Stimulated activated naive CD8-positive, alpha-beta T cell treated with anti-CD3 and anti-CD28 coated beads, Interleukin-15, Interleukin-2, amounts not matched to agents 100 U/mL and 50 U/mL, for 24 hours (primary cell): ENCODE measurements around the gene GOLGA6L6.
"Not testable (repeated sequence)": the region's sequence is repeated elsewhere in the genome, so short reads cannot be mapped to it uniquely, and the experiment has no call there.

Source experiments
- ATAC-seq: fragments of 150-1000 bp; cut with Tn5 transposase; one replicate; pipeline ENCODE4 v1.10.0; 2021
- DNase-seq: peaks from one replicate; pipeline ENCODE4 v3.0.0; 2021

The GOLGA6L6 gene, protein sequence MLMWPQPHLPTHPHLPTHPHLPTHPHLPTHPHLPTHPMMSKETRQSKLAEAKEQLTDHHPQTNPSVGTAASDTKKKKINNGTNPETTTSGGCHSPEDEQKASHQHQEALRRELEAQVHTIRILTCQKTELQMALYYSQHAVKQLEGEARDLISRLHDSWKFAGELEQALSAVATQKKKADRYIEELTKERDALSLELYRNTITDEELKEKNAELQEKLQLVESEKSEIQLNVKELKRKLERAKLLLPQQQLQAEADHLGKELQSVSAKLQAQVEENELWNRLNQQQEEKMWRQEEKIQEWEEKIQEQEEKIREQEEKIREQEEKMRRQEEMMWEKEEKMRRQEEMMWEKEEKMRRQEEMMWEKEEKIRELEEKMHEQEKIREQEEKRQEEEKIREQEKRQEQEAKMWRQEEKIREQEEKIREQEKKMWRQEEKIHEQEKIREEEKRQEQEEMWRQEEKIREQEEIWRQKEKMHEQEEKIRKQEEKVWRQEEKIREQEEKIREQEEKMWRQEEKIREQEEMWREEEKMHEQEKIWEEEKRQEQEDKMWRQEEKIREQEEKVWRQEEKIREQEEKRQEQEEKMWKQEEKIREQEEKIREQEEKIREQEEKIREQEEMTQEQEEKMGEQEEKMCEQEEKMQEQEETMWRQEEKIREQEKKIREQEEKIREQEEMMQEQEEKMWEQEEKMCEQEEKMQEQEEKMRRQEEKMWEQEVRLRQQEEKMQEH

DNA sequence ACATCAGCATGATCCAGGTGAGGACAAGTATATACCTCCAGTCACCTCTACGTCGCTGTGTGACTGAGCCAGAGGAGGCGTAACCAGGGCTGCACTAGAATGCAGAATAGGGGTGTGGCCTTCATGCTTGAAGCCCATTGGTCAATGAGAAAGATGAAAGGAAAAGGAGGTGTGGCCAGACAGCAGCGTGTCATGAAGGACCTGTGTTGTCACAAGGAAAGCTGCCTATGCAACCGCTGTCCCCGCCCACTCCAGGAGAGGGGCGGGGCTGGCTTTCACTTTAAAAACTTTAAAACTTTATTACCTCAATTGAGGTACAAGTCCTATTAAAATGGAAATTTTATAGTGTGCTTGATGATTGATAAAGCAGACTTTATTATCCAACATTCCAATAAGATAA is at the start of gene GOLGA6L6:
TSS of gene GOLGA6L6 (minus strand) at position 101 of the 400 bp plus-strand sequence. CDS start at position 10, 91 bp downstream.
- DNase-seq, ATAC-seq: not testable (repeated sequence)

DNA sequence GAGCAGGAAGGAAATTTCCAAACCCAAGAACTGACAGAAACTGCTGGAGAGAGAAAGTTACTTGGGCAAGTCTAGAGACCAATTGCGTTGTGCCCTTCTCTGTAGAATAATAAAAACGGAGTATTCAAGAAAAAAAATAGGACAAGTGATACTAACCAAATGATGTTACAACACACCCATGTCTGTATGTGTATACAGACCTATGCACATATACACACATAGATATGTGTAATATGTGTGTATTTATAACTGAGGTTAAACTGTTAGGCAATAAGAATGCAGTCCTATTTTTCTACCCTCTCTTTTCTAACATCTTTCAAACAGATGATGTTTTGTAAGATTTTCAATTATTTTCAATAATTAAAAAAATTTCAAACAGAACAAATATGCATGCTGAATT is 48.5 kb upstream of the GOLGA6L6 start:
- ATAC-seq, DNase-seq: not testable (repeated sequence)

DNA sequence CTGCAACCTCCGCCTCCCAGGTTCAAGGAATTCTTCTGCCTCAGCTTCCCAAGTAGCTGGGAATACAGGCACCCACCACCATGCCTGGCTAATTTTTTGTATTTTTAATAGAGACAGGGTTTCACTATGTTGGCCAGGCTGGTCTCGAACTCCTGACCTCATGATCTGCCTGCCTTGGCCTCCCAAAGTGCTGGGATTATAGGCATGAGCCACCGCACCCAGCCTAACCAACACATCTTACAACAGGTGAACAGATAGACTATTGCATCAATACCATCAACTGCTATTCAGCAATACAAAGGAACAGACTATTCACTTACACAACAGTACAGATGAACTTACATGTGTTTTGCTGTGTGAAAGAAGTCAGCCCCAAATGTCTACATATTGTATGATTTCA is 45.2 kb upstream of the GOLGA6L6 start:
- not testable (repeated sequence) for ATAC-seq, DNase-seq

DNA sequence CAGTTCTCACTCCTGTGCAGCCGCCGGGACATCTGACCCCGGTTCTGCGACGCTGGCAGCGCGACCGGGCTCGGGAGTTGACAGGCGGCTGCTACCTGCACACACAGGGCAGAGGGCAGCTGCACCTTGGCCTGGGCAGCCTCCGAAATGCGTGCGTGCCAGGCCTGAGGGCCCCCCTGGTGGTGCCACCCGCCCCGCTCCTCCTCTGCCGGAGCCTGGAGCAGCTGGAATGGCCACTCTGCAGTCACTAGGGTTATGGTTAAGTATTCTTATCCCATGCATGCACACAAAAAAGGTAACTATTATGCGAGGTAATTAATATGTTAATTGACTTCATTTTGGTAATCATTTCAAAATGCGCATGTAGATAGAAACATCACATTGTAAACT is 41.1 kb upstream of the GOLGA6L6 start:
- ATAC-seq: not testable (repeated sequence)

DNA sequence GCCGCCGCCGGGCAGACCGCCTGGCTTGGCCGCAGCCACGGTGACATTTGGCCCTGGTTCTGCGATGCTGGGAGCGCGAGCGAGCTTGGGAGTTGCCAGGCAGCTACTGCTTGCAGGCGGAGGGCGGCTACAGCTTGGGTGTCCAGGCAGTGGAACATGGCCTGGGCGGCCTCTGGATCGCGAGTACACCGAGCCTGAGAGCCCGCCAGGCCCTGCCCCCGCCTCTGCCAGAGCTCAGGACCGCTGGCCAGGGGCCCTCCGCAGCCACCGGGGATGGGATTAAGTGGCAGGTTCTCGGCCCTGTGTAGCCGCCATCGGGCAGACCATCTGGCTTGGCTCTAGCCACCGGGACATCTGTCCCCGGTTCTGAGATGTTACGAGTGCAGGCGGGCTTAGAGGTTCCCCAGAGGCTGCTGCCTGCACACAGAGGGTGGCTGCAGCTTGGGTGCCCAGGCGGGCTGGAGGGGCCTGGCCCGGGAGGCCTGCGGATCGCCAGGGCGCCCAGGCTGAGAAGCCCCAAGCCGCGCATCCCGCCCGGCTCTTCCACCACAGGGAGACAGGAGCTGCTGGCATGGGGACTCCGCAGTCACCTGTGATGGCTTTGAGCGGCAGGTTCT is 40.6 kb upstream of the GOLGA6L6 start:
- ATAC-seq, DNase-seq: not testable (repeated sequence)

More for the DNA sequence above, 41.1 kb upstream of the GOLGA6L6 start:
- DNase-seq: not testable (repeated sequence)

DNA sequence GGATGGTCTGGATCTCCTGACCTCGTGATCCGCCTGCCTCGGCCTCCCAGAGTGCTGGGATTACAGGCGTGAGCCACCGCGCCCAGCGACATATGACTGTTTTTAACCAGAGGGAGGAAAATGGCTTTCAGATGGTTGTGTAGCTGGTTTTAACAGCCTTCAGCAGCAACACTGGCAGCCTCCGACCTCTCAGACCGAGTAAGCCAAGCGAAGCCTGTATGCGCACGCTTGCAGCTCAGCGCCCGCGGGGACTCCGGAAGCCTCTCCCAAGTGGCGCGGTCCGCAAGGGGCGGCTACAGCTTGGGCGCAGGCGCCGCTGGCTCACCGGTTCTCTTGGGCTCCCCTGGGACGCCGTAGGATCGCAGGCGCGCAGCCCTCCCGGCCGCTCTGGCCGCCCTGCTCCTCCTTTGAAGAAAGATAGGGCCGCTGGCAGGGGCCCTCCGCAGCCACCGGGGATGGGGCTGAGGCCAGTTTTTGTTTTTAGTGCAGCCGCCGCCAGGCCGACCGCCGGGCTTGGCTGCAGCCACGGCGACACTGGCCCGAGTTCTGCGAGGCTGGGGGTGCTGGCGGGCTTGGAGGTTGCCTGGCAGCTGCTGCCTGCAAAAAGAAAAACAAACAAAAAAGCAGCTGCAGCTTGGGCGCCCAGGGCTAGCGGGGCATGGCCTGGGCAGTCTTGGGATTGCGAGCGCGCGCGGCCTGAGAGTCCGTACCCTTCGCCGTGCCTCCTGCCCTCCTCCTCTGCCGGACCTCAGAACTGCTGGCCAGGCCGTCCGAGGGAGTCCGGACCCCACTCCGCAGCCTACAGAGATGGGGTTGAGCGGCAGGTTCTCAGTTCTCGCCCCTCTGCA is 39.9 kb upstream of the GOLGA6L6 start:
- DNase-seq, ATAC-seq: not testable (repeated sequence)

DNA sequence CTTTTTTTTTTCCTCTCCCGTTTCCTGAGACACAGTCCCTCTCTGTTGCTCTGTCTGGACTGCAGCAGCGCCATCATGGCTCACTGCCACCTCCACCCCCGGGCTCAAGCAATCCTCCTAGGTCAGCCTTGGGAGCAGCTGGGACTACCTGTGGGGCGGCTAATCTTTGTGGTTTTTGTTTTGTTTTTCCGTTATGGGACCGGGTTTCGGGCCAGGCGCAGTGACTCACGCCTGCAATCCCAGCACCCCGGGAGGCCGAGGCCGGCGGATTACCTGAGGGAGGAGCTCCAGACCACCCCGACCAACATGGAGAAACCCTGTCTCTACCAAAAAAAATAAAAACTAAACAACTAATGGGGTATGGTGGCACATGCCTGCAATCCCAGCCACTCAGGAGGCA is 38.1 kb upstream of the GOLGA6L6 start:
- not testable (repeated sequence) for DNase-seq, ATAC-seq

DNA sequence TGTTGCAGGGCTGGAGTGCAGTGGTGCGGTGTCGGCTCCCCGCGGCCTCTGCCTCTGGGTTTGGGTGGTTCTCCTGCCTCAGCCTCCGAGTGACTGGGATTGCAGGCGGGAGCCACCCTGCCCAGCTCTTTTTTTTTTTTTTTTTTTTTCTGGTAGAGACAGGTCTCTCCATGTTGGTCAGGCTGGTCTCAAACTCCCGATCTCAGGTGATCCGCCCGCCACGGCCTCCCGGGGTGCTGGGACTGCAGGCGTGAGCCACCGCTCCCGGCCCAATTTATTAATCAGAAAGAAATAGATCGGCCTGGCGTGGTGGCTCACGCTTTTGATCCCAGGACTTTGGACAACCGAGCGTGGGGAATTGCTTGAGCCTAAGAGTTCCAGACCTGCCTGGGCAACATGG is 9.7 kb upstream of the GOLGA6L6 start:
- ATAC-seq, DNase-seq: not testable (repeated sequence)

DNA sequence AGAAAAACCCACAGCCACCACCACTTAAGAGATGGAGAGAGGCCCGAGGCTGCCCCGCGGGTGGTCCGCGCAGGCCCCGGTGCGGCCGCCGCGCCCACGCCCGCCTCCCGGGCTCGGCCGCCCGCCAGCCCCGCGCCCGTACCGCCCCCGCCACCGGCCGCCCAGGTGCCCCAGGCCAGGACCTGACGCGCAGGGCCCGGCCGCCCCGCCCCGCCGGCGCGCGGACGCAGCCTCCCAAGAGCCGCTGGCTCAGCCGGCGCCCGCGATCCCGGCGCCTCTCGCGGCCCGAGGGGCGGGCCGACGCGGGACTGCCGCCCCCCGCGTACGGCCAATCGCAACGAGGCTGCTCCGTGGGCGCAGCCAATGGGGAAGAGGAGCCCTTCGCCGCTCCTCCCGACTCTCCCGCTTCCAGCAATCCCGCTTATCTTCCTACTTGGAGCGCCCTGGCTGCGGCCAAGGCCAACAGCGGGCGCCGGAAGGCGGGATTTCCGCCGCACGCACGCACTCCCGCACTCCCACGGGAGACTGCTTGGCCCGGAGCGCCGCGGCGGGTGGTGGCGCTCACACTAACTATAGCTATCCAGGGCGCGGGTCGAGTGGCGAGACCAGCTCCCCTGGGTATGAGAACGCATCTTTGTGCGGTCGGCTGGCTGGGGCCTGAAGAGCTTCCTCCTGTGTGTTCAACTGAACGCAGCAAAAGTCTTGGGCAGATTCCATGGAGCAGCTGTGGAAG is 35.5 kb downstream of the GOLGA6L6 start:
- not testable (repeated sequence) for ATAC-seq, DNase-seq

DNA sequence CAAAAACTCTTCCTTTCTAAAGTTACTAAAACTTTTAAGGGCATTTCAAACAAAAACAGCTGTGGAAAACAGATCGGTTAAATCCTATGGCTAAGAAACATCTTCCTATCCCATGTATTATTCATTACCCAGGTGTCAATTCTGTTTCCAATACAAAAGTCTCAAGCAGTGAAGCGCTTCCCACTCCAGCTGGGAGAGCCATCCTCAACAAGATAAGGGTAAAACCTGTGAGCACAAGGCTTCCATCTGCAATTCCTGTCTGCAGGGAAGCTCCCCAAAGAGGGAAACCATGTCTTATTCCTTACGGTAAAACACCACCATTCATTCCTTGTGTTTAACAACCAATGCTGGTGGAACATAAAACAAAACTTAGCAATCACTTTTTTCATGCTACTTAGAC is 38.8 kb downstream of the GOLGA6L6 start:
- DNase-seq, ATAC-seq: not testable (repeated sequence)

DNA sequence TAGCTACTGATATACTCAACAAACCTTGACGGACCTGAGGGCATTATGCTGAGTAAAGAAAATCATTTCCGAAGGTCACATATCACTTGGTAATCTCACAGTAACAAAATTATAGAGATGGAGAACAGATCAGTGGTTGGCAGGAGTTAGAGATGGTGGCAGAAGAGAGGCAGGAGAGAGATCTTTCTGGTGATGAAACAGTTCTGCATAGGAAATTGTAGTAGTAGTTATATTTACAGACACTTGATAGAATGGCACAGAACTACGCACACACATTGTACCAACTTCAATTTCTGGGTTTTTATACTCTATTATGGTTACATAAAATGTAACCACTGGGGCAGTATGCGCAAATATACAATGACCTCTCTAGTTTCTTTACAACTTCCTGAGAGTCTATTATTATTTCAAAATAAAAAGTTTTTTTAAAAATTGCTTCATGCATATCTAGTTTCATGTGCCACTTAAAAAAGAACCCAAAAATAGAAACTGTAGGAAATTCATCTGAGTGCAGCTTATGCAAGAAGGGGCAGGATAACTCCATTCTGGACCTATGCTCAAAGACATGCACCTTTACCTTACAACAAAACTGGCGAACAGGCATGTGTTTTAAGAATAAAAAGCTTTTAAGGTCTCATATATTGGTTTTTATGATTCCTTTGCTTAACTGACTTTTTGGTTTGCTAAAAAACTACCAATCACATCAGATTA is 39.9 kb downstream of the GOLGA6L6 start:
- not testable (repeated sequence) for ATAC-seq

DNA sequence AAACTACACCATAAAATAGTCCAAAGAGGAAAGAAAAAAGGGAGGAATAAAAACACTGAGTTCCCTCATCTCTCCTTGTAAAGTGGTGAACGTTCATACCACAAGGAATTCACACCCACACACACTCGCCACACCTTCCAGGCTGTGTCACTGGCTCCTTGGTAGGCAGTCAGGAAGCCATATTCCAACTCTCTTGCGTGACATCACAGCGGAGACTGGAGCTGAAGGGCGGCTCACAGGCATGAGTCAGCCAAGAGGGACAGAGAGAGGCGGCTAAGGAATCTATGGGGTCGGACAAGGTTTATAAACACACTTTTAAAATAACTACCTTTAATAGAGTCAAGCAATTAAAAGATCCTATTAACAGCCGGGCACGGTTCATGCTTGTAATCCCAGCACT is 43.8 kb downstream of the GOLGA6L6 start:
- not testable (repeated sequence) for DNase-seq, ATAC-seq

More for the DNA sequence above, 39.9 kb downstream of the GOLGA6L6 start:
- DNase-seq: not testable (repeated sequence)

DNA sequence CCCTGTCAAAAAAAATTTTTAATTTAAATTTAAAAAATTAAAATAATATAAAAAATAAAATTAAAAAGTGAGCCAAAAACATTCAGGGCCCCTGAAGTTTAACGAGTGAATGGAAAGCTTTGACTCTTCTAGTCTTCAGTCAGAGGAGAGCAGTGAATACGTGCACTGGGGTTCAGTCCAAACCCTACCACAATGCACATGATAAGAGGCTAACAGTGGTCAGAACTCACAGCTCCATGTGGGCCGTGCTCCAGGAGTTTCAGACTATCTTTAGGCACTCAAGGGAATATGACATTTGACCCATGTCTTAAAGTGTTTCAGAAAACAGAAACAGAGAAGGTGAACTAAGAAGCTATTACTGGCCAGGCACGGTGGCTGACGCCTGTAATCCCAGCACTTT is 48.6 kb downstream of the GOLGA6L6 start:
- not testable (repeated sequence) for DNase-seq, ATAC-seq

DNA sequence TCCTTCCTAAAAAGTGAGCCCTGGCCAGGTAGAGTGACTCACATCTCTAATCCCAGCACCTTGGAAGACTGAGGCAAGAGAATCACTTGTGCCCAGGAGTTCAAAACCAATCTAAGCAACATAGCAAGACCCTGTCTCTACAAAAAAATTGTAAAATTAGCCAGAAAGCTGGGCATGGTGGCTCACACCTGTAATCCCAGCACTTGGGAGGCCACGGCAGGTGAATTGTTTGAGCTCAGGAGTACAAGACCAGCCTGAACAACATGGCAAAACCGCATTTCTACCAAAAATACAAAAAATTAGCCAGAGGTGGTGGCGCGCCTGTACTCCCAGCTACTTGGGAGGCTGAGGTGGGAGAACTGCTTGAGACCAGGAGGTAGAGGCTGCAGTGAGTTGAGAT is 49.0 kb downstream of the GOLGA6L6 start:
- DNase-seq, ATAC-seq: not testable (repeated sequence)

DNA sequence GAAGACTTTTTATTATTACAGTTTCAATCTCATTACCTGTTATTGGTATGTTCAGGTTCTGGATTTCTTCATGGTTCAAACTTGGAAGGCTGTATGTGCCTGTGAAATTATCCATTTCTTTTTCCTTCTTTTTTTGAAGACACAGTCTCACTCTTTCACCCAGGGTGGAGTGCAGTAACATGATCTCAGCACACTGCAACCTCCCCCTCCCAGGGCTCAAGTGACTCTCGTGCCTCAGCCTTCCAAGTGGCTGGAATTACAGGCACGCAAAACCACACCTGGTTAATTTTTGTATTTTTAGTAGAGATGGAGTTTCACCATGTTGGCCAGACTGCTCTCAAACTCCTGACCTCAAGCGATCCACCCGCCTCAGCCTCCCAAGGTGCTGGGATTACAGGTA is 52.3 kb downstream of the GOLGA6L6 start:
- not testable (repeated sequence) for DNase-seq, ATAC-seq
